CD1c-positive myeloid dendritic cell (primary cell): ENCODE results near the gene PSEN1.

Experiments used
- DNase-seq: peaks from one replicate; pipeline ENCODE4 v3.0.0-alpha.2; 2016; ENCODE audit errors: extremely low spot score

PSEN1 gene

GRCh38 chr14:73239393-73240241, 103.3 kb downstream of the PSEN1 start:
- no peak for DNase-seq

GRCh38 chr14:73240816-73241480, 104.6 kb downstream of the PSEN1 start:
- peak; percentile 82 for DNase-seq

GRCh38 chr14:73241481-73242165, 105.3 kb downstream of the PSEN1 start:
- no peak for DNase-seq

- no peak for DNase-seq
Observed at GRCh38 chr14:73242357-73242901, 106.1 kb downstream of the PSEN1 start.

GRCh38 chr14:73243341-73243740, 107.0 kb downstream of the PSEN1 start:
- no peak for DNase-seq

GRCh38 chr14:73243748-73244147, 107.4 kb downstream of the PSEN1 start:
- DNase-seq = no peak

- DNase-seq = no peak
Observed at GRCh38 chr14:73244541-73245290, 108.4 kb downstream of the PSEN1 start.

GRCh38 chr14:73245480-73246325, 109.4 kb downstream of the PSEN1 start:
- DNase-seq = peak; percentile 87

- DNase-seq = no peak
Observed at GRCh38 chr14:73246387-73247150, 110.3 kb downstream of the PSEN1 start.

- peak; percentile 37 for DNase-seq
Observed at GRCh38 chr14:73248108-73248868, 112.0 kb downstream of the PSEN1 start.

GRCh38 chr14:73249108-73249507, 112.8 kb downstream of the PSEN1 start:
- DNase-seq = no peak

GRCh38 chr14:73249564-73250316, 113.4 kb downstream of the PSEN1 start:
- no peak for DNase-seq

- DNase-seq = no peak
Observed at GRCh38 chr14:73250317-73250713, 114.0 kb downstream of the PSEN1 start.

GRCh38 chr14:73250781-73251500, 114.6 kb downstream of the PSEN1 start:
- no peak for DNase-seq

- DNase-seq = no peak
Observed at GRCh38 chr14:73251516-73252215, 115.4 kb downstream of the PSEN1 start.

GRCh38 chr14:73252491-73253322, 116.4 kb downstream of the PSEN1 start:
- no peak for DNase-seq
